T-helper 1 cell treated with Interleukin-12 subunit alpha and Interleukin-12 subunit beta and Interleukin-4 antibody, amounts not matched to agents 30 ng/mL and 1 ng/mL, for 36 hours (primary cell): ENCODE results near the gene FBLN5. TPM values are rescaled to one million over a fixed set of nuclear protein-coding genes. Genes with fewer than 3 reads are reported as not detected.
"Not testable (repeated sequence)": the region's sequence is repeated elsewhere in the genome, so short reads cannot be mapped to it uniquely, and the experiment has no call there.

Experiments used
- intact Hi-C: fragments of 100-400 bp; cut with micrococcal nuclease; formaldehyde crosslinking; loops from one replicate; pipeline ENCODE4 v1.15.1; 2024
- total RNA-seq: library from RNA; stranded (reverse); gene quantifications from 2 replicates; pipeline ENCODE4 v1.2.3, GENCODE V29; 2022

The FBLN5 gene
- total RNA-seq, 1 donor from 2014 or later, result 1.5 TPM

GRCh38 chr14:91869556-91869955 lies 77.9 kb downstream of the FBLN5 start:
- intact Hi-C loops, result loop anchor here (5.0 to 10.0 kb wide), 5 partner anchors 125 to 1475 kb away; partner anchors contain the start of genes ATXN3 and CALM1

GRCh38 chr14:91867316-91867988 lies 80.0 kb downstream of the FBLN5 start, which contains the start of gene TC2N:
TSS of gene TC2N (minus strand) at chr14:91867536. CDS start at chr14:91813769, 53,767 bp downstream.
- intact Hi-C loops, result loop anchor here (1.0 to 10.0 kb wide), 10 partner anchors 26 to 1473 kb away; partner anchors contain the start of genes ATXN3, CALM1 and PPP4R3A

- intact Hi-C loops, result loop anchor here (1.0 to 10.0 kb wide), 11 partner anchors 27 to 1472 kb away; partner anchors contain the start of genes ATXN3, CALM1 and PPP4R3A
These were observed 80.8 kb downstream of the FBLN5 start for GRCh38 chr14:91866511-91867295.

DNA sequence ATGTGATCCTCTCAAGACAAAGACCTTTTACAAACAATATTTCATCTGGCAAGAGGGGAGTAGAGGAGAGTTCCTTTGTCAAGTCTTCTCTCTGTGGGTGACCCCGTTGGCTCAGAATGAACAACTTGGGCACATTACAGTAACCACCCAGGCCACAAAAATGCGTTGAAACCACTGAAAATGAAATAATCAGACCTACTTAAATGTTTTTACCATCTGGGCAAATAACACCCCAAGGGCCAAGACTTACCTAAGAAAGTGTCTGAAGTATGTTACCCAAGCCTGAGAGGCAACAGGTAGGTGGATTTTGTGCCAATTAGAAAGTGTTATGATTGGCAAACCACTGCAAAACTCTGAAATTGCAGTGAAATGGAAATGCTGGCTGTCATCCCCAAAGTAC lies 81.4 kb downstream of the FBLN5 start:
- intact Hi-C loops, result loop anchor here (1.0 to 10.0 kb wide), 8 partner anchors 129 to 1471 kb away; partner anchors contain the start of genes ATXN3, CALM1 and PPP4R3A

GRCh38 chr14:91862417-91862816 lies 85.1 kb downstream of the FBLN5 start:
- intact Hi-C loops, result loop anchor here (10.0 kb wide), 4 partner anchors 132 to 1468 kb away; partner anchors contain the start of genes ATXN3 and CALM1

DNA sequence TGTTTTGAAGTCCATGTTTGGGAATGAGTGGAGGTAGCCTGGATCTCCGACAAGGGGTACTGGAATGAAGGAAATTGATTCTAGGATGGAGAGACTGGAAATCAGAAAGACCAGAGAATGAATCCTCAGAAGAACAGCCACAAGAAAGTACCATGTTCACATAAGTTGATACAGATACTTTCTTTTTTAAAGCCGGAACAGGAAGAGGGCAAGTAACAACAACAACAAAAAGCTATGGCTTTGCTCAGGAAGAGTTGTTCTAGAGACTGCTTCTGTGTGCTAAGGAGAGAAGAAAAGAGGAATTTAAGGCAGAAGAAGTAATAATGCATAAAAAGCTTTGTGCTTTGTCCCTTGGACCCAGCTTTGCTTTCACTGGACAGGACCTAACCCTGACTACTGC lies 86.4 kb downstream of the FBLN5 start:
- intact Hi-C loops, result loop anchor here (1.0 to 10.0 kb wide), 5 partner anchors 50 to 1466 kb away; partner anchors contain the start of genes ATXN3 and CALM1

DNA sequence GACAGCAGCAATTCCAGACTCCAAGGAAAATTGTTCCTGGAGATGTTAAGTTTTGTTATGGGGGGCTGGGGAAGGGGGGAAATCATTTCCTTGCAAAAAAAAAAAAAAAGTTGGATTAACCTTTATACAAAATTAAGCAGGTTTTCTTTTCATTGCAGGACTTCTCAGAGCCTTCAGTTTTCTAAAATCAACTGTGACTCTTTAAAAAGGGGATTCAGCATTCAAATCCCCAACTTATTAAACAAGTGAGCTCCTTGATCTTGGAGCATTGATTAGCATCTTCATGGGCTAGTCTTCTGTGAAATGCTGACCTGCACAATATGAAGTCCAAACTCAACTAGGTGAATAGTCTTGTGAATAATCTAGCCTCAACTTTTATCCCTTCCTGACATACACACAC lies 87.3 kb downstream of the FBLN5 start:
- intact Hi-C loops, result loop anchor here (10.0 kb wide), 4 partner anchors 135 to 1465 kb away; partner anchors contain the start of genes ATXN3 and CALM1

- intact Hi-C loops, result no loop called here
These were observed 88.8 kb downstream of the FBLN5 start for GRCh38 chr14:91858536-91859275.

GRCh38 chr14:91857614-91858013 lies 89.9 kb downstream of the FBLN5 start:
- intact Hi-C loops, result no loop called here

DNA sequence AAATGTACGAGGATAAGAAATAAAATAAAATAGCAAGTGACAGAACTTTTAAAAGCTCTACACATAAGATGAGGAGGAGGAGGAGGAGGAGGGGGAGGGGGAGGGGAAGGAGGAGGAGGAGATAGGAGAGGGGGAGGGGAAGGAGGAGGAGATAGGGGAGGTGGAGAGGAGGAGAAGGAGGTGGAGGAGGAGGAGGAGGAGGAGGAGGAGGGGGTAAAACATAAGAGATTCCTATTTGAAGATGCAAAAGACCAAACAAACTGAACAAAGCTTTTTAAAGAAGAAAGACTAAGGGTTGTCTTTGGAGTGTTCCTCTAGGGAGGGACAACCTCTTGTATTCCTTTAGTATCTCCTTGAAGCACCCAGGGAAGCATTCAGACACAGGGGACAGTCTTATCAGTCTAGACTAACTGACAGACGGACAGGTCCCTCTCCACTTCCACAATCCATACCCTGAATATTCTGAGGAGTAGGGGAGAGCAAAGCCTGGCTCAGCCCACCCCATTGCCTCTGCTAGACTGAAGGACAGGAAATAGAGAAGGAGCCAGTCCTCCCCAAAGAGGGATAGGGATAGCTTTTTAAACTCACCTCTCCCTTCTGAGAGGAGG lies 93.1 kb downstream of the FBLN5 start:
- intact Hi-C loops, result no loop called here

GRCh38 chr14:91851563-91851962 lies 95.9 kb downstream of the FBLN5 start:
- intact Hi-C loops, result no loop called here

DNA sequence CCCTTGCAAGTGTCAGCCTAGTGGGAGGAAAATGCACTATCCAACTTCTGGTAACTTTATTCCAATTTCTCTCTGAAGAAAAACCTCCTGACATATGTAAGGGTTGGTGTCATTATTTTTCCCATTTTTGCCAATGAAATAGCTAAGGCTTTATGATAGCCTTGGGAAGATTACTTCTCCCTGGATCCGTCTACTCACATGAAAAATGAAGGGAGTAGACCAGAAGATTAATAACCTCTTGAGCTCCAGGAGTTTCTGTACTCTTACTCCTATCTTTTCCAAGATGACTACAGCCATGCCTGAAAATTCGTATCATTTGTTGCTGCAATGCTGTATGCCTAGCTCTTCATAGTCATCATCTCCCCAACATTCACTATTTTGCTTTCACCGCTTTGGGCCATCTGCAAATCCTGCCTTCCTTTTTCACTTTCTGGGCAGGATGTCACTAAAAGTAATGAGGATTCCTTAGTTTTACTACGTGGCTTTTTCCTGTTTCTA lies 98.9 kb downstream of the FBLN5 start:
- intact Hi-C loops, result no loop called here

- intact Hi-C loops, result no loop called here
These were observed 99.8 kb downstream of the FBLN5 start for GRCh38 chr14:91847693-91848092.

GRCh38 chr14:91845652-91846051 lies 101.8 kb downstream of the FBLN5 start:
- intact Hi-C loops, result no loop called here

- intact Hi-C loops, result not testable (repeated sequence)
These were observed 102.4 kb downstream of the FBLN5 start for GRCh38 chr14:91845056-91845455.

DNA sequence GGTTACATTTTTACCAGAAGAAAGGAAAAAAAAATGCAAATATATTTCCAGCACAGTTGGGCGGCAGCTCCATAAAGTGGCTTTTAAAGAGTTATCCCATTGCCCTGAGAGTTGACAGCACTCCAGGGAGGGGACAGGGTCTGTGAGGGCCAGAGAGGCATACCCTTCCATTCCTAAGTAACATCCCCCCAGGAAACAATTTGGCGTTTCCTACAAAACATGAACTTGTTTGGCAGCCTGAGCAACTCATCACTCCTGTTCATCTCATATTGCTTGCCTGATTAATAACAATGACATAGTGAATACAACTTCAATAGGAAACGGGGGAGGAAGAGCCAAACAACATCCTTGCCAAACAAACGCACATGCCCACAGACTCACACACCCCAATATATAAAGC lies 103.5 kb downstream of the FBLN5 start:
- intact Hi-C loops, result no loop called here

GRCh38 chr14:91843437-91843836 lies 104.1 kb downstream of the FBLN5 start:
- intact Hi-C loops, result no loop called here

DNA sequence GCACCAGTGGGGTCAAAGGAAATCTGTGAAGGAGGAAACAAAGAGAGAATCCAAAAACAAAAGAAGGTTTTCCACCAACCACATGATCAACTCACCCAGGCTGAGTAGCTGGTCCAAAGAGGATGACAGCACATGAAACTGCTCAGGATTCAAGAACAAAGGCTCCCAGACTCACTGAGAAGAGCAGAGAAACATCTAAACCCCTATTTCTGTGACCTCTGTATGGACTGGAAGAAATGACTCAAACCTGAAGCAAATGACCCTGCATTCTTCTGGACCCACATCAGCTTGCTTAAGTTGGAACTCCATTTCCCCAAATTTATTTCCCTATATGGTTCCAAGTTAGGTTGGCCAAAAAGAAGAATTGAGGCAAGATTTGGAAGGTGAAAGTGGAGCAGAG lies 106.4 kb downstream of the FBLN5 start:
- intact Hi-C loops, result no loop called here

GRCh38 chr14:91839749-91840148 lies 107.7 kb downstream of the FBLN5 start:
- intact Hi-C loops, result loop anchor here (5.0 kb wide), 1 partner anchor 187 kb away; no protein-coding TSS in a partner anchor

GRCh38 chr14:91837076-91837475 lies 110.4 kb downstream of the FBLN5 start:
- intact Hi-C loops, result loop anchor here (2.0 to 5.0 kb wide), 2 partner anchors 74 to 185 kb away; no protein-coding TSS in a partner anchor
